Non-pigmented ciliary epithelial cell (primary cell): ENCODE results near the gene RIOK3.
A peak's percentile ranks its signal among the peaks of the same experiment; 100 is the strongest.
"Not testable (repeated sequence)": the region's sequence is repeated elsewhere in the genome, so short reads cannot be mapped to it uniquely, and the experiment has no call there.

Source experiments
- DNase-seq: peaks from one replicate; pipeline ENCODE4 v3.0.0-alpha.2; 2010; ENCODE audit warnings: low read depth

The RIOK3 gene

DNA sequence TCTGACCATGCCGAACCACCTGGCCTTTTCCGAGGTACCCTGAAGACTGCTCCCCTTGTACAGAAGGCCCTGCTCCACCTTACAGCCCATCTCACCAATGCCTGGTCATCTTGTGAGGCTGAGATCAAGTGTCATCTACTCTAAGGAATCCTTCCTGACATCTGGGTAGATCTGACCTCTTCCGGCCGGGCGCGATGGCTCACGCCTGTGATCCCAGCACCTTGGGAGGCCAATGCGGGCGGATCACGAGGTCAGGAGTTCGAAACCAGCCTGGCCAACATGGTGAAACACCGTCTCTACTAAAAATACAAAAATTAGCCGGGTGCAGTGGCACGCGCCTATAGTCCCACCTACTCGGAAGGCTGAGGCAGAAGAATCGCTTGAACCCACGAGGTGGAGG lies 2.1 kb upstream of the RIOK3 start:
- no peak for DNase-seq

DNA sequence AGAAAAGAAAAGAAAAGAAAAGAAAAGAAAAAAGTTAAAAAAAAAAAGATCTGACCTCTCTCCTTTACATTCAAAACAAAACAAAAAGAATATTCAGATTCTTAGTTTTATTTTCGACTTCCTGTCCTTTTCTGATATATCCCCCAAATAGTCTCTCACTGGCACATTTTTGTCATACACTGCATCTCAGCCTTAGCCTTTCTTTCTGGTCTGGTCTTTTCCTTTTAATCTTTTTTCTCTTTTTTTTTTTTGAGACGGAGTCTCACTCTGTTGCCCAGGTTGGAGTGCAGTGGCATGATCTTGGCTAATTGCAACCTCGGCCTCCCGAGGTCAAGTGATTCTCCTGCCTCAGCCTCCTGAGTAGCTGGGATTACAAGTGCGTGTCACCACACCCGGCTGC lies 1.6 kb upstream of the RIOK3 start:
- DNase-seq, result no peak

DNA sequence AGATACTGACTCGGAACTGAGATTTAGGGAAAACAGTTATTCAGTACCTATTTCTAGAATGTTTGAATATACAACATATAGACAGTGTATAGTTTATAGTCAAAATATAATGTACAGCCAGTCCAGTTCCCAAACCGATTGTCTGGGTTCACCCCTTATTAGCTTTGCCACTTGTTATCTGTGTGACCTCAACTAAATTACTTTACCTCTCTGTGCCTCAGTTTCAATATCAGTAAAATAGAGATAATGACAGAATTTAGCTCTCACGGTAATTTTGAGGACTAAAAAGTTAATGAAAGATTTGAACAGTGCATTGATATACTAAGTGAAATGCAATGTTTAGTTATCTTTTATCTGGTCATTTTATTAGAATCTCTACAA lies 750 bp upstream of the RIOK3 start:
- no peak for DNase-seq

DNA sequence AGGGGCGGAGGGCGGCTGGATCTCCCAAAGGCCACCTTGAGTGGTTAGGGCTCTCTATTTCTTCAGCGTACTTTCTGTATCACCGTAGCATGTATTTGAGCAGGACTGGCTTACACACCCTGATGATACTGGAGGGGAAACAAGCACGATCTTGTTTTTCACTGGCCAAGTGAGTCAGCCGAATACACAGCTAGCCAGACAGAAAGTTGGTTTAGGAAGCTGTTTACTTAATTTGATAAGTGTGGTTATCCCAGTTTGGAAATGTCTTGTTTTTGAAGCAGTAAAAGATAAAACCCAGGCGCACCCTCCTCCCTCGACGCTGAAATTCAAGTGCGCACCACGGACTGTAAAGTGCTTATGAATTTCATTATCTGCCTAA lies 582 bp downstream of the RIOK3 start:
- peak; percentile 36 for DNase-seq

DNA sequence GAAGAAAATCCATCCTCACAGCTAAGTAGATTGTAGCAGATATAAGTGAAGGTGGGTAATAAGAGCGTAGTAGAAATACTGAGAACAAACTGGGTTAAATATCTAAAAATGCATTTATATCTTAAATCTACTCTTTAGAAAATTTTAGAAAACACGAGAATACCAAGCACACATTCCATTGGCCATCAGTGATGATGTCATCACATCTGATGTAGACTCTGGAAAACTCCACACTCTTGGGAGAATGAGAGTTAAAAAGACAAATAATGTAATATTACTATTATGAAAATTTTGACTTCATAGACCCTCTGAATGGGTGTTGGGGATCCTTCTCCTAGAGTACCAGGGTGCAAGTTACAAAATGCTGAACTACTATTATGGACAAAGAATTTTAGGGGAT lies 3.7 kb downstream of the RIOK3 start:
- no peak for DNase-seq

DNA sequence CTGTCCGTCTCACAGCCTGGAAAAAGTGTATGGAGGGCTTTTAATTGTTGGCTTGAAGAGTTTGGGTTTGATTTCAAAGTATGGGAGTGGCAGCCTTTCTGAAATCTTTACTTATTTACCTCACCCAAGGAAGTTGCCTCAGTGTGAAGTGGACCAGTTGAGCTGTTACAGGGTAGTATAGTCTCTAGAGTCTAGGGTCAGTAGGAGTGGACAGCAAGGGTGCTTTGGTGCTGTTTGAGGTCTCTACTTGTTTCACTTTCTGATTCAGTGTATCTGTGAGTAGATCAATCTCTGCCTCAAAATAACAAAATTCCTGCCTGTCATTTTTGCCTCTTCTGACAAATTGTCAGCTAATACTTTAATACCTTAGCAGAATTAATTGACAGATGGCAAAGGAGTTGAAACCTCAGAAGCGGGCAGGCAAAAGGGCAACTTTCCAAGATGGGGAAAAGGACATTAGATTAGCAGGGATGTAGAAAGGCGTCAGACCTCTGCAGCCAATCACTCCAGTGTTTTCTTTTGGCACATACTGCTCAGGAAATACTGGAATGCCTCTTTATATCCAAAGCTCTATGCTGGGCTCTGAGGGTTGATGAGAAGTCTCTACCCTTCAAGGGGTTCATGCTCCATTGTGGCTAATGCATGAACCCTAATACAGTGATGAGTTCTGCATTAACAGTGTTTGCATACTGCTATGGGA lies 5.9 kb downstream of the RIOK3 start:
- no peak for DNase-seq

DNA sequence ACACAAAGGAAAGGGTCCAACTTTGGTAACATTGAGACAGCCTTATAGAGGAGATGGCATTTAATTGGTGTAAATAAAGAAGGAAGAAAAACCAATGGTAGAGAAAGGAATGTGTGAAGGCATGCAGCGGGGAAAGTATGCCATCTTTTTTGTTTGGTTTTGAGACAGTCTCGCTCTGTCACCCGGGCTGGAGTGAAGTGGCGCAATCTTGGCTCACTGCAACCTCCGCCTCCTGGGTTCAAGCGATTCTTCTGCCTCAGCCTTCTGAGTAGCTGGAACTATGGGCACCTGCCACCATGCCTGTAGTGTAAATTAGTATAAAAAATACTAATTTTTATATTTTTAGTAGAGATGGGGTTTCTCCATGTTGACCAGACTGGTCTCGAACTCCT lies 6.4 kb downstream of the RIOK3 start:
- no peak for DNase-seq

DNA sequence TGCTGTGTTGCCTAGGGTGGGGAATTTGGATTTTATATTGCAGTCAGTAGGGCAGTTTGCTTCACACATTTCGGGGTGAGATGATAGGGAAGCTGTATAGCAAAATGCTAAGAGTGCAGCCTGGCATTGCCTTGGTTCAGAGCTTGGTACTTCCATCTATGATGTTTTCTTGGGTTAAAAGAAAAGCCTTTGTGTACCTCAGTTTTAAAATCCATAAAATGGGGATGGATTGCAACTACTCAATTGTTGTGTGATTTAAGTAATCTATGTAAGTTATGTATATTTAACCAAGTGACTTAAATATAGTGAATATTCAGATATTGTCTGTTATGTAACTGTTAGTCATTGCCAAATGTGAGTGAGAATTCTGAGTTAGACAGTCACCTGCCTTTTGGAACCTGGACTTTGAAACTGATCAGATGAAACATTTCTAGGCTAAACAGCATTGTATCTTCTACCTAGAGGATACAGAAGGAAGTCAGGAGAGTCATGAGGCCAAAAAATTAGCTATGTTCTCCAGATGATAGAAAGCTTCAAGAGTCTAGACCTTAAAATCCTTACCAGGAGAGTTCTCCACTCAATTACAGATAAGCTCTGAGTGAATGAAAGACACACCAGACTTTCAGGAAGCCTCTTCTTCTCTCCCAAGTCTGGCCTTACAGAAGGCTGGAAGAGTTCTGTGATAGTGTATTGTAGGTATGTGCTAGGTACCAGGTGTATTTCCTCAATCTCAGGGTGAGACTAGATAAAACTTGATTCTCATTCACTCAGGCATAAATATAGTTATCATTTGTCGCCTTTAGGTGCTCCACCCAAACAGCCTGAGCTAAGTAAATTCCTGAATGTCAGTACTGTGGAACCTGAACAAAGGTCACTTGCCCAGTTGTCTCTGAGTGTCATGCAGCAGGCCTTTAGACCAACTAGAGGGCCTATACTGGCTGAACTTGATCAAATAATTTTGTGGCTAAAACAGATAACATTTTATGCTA lies 7.5 kb downstream of the RIOK3 start:
- no peak for DNase-seq

DNA sequence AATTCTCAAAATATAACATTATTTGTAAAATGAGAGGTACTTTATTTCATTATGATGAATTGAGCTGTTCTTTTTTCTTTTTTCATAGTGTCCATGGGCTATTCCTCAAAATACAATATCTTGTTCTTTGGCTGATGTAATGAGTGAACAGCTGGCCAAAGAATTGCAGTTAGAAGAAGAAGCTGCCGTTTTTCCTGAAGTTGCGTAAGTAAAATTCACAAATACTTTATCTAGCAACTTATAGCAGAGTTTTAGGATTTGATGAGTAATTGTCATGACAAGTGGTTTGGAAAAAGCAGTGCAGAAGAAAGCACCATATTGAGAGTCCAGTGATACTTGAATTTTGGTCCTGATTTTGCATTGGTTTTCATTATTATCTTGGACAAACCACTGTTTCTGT lies 9.8 kb downstream of the RIOK3 start:
- no peak for DNase-seq

DNA sequence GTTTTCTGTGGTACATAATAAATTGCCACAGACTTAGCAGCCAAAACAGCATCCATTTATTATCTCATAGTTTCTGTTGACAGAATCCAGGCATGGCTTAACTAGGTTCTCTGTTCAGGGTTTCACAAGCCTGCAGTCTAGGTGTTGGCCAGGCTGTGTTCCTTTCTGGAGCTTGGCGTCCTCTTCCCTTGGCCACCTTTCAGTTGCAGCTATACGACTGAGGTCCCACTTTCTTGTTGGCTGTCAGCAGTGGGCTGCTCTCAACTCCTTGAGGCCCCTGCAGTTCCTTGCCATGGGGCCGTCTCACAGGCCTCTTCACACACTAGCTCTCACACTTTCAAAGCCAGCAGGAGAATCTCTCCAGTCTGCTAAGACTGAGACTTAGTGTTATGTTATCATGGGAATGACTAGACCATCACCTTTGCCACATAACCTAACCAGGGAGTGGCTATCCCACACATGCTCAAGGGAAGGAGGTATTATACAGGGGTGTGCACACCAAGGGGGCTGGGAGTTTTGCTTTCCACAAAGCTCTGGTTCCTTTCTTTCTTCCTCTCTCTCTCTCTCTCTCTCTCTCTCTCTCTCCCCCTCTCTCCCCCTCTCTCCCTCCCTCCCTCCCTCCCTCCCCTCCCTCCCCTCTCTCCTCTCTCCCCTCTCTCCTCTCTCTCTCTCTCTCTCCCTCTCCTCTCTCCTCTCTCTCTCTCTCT lies 15.8 kb downstream of the RIOK3 start:
- DNase-seq, result no peak

DNA sequence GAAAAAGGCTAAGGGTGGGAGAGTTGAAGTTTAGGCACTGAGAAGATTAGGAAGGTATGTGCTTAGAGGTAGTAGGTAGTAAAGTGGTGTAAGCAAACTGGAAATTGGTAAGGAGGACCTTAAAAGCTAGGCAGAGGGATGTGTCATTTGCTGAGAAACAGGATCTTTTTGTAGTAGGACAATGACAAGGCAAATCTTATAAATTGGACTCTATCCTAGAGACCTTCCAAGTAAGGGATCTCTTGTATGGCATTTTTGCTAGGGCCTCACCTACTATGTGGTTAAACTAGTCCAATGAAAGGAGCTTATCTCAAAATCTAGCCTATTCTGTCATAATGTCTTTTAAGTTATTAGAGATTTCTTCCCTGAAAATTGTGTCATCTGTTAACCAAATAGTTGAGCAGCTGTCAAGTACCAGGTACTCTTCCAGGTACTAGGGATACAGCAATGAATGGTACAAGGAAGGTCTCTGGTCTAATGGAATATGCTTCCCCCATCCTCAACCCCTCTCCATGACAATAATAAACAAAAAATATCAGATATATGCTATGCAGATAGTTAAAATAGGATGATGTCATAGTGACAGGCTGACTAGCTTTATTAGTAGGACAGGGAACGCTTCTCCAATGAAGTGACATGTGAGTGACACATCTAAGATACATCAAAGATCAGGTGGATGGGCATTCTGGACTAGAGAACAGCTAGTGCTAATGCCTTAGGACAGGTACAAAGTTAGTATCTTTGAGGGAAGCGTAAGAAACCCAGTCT lies 17.7 kb downstream of the RIOK3 start:
- DNase-seq, result no peak

DNA sequence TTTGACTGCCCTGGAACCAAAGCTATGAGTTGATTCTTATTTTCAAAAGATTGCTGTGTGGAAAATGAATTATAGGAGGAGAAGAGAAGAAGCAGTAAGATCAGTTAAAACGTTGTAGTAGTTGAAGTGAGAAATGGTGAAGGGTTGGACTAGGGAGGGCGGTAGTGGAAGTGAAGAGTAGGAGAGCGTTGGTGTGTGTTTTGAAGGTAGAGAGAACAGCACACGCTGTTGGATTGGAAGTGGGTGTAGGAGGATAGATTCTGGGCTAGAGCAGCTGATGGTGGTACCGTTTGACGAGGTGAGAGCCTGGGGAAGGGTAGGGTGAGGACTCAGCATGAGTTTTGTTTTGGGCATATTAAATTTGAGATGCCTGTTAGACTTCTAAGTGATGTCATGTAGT lies 18.4 kb downstream of the RIOK3 start:
- DNase-seq, result no peak

DNA sequence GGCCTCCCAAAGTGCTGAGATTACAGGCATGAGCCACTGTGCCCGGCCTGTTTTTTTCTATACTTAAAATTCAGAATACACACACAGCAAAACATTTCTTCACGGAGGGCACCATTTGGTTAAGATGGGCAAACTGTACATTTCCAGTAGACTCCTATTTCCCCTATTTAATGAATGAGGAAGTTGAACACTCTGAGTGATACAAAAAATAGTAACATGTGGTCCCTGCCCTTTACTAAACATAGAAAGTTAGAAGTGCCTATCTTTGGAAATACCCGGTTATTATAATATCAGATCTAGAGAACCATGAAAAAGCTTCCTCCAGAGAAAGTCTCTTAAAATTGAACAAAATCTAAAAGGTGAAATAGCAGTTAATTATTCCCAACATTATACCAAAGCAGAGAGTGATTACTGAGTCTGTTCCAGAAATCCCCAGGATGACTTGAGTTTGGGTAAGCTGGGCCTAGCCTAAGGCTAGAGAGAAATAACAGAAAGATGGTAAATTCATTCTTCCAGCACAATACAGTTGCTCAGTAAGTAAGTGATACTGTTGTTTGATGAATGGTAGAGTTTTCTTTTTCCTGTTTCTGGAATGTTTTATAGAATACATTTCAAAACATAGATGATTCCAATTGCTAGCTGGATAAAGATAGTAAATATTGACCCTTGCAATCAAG lies 26.9 kb downstream of the RIOK3 start:
- no peak for DNase-seq

DNA sequence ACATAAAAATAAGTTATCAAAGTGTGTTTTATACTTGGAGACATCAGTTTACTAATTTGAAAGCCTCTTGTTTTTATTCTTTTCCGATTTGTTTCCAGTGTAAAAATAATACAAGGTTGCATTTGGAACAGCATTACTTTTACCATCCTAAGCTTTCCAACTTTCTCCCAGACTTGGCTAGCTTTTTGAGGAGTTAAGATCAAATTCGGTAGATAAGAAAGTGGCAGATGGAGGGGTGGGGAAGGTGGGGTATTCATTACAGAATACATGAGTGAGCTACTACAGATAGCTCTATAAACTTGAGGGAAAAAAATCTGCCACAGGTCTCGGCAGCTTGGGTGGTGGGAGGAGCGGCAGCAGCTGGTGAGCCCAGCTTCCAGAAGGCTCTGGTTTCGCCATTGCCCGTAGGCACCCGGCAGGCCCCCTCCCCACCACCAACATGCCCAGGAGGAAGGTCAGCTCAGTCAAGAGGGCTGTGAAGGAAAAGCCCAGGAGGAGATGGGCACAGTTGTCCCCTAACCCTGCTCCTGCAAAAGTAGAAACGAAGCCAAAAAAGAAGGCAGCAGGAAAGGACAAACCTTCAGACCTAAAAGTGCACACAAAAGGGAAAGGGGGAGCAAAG lies 31.6 kb downstream of the RIOK3 start:
- DNase-seq, result no peak

DNA sequence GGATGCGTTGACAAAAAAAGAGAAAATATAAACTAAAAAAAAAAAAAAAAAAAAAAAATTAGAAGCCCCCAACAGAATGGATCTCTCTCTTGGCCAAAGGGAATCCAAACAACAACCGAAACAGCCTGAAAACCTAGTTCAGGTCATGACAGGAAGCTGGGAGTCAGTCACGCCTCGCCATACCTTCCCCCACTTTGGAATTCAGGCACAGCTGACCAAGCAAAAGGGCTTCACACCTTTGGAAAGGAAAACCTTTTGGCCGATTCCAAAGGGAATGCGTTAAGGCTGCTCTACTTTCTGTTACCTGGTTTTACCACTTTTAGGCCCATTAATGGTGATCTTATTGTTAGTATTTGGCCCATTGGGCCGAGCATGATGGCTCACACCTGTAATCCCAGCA lies 32.3 kb downstream of the RIOK3 start:
- no peak for DNase-seq

DNA sequence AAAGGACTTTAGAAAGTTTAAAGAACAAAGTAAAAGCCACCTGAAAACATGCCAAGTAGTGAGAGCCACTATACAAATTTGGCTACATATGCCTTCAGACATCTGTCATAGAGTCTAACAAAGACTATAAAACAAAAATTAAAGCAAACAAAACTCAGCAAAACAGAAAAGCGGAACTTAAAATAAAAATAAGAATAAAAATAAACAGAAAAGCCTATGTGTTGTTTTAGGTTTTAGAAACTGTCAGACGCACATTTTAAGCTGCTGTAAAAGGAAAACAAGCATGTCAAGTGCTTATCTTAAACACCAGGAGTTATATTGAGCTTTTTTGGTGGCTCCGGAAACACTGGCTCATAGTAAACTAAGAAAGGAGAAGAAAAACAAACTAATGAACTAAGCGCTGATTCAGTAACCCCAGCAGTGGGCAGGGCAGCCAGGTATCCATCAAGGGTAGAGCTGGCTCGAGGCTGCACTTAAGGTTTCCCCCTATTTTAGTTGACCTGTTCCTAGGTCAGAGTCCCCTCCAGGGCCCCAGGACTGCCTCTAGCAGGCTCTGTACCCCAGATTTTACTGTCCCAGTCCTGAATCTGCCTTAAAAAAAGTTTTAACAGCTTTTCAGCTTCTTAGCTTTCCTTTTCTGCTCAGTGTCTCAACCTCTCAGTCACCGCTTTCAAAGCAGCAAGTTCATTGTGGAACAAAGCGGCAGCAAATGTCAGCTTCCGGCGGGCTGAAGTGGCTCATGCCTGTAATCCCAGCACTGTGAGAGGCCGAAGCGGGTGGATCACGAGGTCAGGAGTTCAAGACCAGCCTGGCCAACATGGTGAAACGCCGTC lies 34.9 kb downstream of the RIOK3 start:
- DNase-seq, result no peak

DNA sequence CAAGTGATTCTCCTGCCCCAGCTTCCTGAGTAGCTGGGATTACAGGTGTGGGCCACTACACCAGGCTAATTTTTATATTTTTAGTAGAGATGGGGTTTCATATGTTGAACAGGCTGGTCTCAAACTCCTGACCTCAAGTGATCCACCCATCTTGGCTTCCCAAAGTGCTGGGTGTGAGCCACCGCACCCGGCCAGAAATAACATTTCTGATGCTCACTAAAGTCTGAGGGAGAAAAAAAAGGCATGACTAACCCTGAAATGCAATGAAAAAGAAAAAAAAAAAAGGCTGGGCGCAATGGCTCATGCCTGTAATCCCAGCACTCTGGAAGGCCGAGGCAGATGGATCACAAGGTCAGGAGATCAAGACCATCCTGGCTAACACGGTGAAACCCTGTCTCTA lies 36.5 kb downstream of the RIOK3 start:
- not testable (repeated sequence) for DNase-seq

DNA sequence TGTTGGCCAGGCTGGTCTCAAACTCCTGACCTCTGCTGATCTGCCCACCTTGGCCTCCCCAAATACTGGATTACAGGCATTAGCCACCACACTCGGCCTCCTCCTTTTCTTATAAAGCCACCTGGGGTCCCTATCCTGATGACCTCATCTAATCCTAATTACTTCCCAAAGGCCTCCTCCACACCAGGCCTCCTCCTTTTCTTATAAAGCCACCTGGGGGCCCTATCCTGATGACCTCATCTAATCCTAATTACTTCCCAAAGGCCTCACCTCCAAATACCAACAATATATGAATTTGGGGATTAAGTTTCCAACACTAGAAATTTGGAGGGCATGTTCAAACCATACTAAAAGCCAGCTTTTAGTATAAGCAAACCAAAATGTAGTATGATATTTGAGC lies 40.6 kb downstream of the RIOK3 start:
- DNase-seq, result no peak

DNA sequence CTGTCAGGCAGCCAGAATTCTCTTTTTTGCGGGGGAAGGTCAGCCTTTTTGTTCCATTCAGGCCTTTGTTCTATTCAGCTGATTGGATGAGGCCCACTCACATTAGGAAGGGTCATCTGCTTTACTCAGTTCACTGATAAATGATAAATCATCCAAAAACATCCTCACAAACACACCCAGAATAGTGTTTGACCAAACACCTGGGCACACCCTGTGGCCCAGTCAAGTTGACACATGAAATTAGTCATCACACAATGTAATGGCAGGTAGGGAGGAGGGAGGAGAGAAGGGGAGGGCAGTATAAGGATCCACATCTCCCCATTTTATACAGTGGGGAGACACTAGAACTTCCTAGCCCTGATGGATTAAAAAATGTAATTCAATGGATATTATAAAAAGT lies 41.9 kb downstream of the RIOK3 start:
- DNase-seq, result no peak
